GM19239 (cell line): ENCODE measurements around the gene ADAMTS16.

Experiments
- DNase-seq: peaks from one replicate; pipeline ENCODE4 v3.0.0; 2011; ENCODE audit warnings: low spot score; ENCODE audit not compliant: insufficient read length
- FAIRE-seq: peaks from 2 replicates; lab custom pipeline; 2011; peaks lifted over from hg19 to GRCh38; lab: Jason Lieb, UNC

ADAMTS16 gene

GRCh38 chr5:5219541-5219940 is 79.4 kb downstream of the ADAMTS16 start:
- FAIRE-seq (no peak), DNase-seq (no peak)

- DNase-seq, result no peak
Measured at GRCh38 chr5:5220901-5221631, 80.9 kb downstream of the ADAMTS16 start.

GRCh38 chr5:5221724-5222123 is 81.6 kb downstream of the ADAMTS16 start:
- no peak for DNase-seq
- no peak for FAIRE-seq

More at GRCh38 chr5:5220901-5221631, 80.9 kb downstream of the ADAMTS16 start:
- FAIRE-seq, result no peak

- DNase-seq (no peak), FAIRE-seq (no peak)
Measured at GRCh38 chr5:5231576-5231975, 91.4 kb downstream of the ADAMTS16 start.

GRCh38 chr5:5234912-5235311 is 94.8 kb downstream of the ADAMTS16 start:
- FAIRE-seq (no peak), DNase-seq (no peak)

- no peak for DNase-seq
- FAIRE-seq, result no peak
Measured at GRCh38 chr5:5235685-5236084, 95.6 kb downstream of the ADAMTS16 start.

- DNase-seq (no peak), FAIRE-seq (no peak)
Measured at GRCh38 chr5:5239191-5239590, 99.1 kb downstream of the ADAMTS16 start.

- FAIRE-seq, result no peak
- no peak for DNase-seq
Measured at GRCh38 chr5:5240234-5240633, 100.1 kb downstream of the ADAMTS16 start.

GRCh38 chr5:5242056-5242455 is 101.9 kb downstream of the ADAMTS16 start:
- FAIRE-seq (no peak), DNase-seq (no peak)

- DNase-seq, result no peak
- no peak for FAIRE-seq
Measured at GRCh38 chr5:5246736-5247135, 106.6 kb downstream of the ADAMTS16 start.

- FAIRE-seq (no peak), DNase-seq (no peak)
Measured at GRCh38 chr5:5250758-5251157, 110.6 kb downstream of the ADAMTS16 start.

- DNase-seq (no peak), FAIRE-seq (no peak)
Measured at GRCh38 chr5:5252106-5252505, 112.0 kb downstream of the ADAMTS16 start.

GRCh38 chr5:5257353-5257752 is 117.2 kb downstream of the ADAMTS16 start:
- FAIRE-seq, result no peak
- DNase-seq, result no peak

- FAIRE-seq, result no peak
- no peak for DNase-seq
Measured at GRCh38 chr5:5258564-5258963, 118.4 kb downstream of the ADAMTS16 start.

GRCh38 chr5:5264727-5265126 is 124.6 kb downstream of the ADAMTS16 start:
- FAIRE-seq (no peak), DNase-seq (no peak)

- FAIRE-seq (no peak), DNase-seq (no peak)
Measured at GRCh38 chr5:5266297-5266696, 126.2 kb downstream of the ADAMTS16 start.

GRCh38 chr5:5270161-5270560 is 130.0 kb downstream of the ADAMTS16 start:
- no peak for FAIRE-seq
- DNase-seq, result no peak

GRCh38 chr5:5270958-5271785 is 131.0 kb downstream of the ADAMTS16 start:
- FAIRE-seq (no peak), DNase-seq (no peak)

- DNase-seq, result no peak
- FAIRE-seq, result no peak
Measured at GRCh38 chr5:5271786-5272321, 131.7 kb downstream of the ADAMTS16 start.

GRCh38 chr5:5273398-5273797 is 133.3 kb downstream of the ADAMTS16 start:
- FAIRE-seq (no peak), DNase-seq (no peak)

- DNase-seq, result no peak
- FAIRE-seq, result no peak
Measured at GRCh38 chr5:5273976-5274375, 133.8 kb downstream of the ADAMTS16 start.
